DLD1 (cell line): Measurements from ENCODE around the gene RAG2.

Experiments
- in situ Hi-C: cut with HindIII; loops from 2 replicates; pipeline ENCODE4 v1.10.0; 2017; ENCODE audit warnings: low sequenced_read_pairs

The RAG2 gene

GRCh38 chr11:36601155-36601554 is 3.1 kb upstream of the RAG2 start:
- in situ Hi-C loops: no loop called here

- in situ Hi-C loops: no loop called here
Observed at GRCh38 chr11:36600180-36600579, 2.1 kb upstream of the RAG2 start.

- in situ Hi-C loops: no loop called here
Observed at GRCh38 chr11:36596880-36597279, 1.2 kb downstream of the RAG2 start.

GRCh38 chr11:36594316-36594989 is 3.6 kb downstream of the RAG2 start, which contains the start of gene IFTAP:
Gene IFTAP (plus strand): TSS chr11:36594502. CDS start chr11:36610104, 15,602 bp downstream.
- in situ Hi-C loops: no loop called here

GRCh38 chr11:36591433-36591832 is 6.6 kb downstream of the RAG2 start:
- in situ Hi-C loops: no loop called here

- in situ Hi-C loops: no loop called here
Observed at GRCh38 chr11:36590513-36590912, 7.5 kb downstream of the RAG2 start.

GRCh38 chr11:36588099-36588498 is 9.9 kb downstream of the RAG2 start:
- in situ Hi-C loops: no loop called here

GRCh38 chr11:36586543-36586942 is 11.5 kb downstream of the RAG2 start:
- in situ Hi-C loops: no loop called here

- in situ Hi-C loops: no loop called here
Observed at GRCh38 chr11:36583667-36584066, 14.4 kb downstream of the RAG2 start.

- in situ Hi-C loops: no loop called here
Observed at GRCh38 chr11:36581536-36581935, 16.5 kb downstream of the RAG2 start.

- in situ Hi-C loops: no loop called here
Observed at GRCh38 chr11:36578458-36578857, 19.6 kb downstream of the RAG2 start.

GRCh38 chr11:36577859-36578258 is 20.2 kb downstream of the RAG2 start:
- in situ Hi-C loops: no loop called here

GRCh38 chr11:36577373-36577772 is 20.7 kb downstream of the RAG2 start:
- in situ Hi-C loops: no loop called here

- in situ Hi-C loops: no loop called here
Observed at GRCh38 chr11:36574486-36574885, 23.6 kb downstream of the RAG2 start.

GRCh38 chr11:36569095-36569494 is 28.9 kb downstream of the RAG2 start:
- in situ Hi-C loops: no loop called here

GRCh38 chr11:36567694-36568093 is 30.3 kb downstream of the RAG2 start, which contains the start of gene RAG1:
Gene RAG1 (plus strand): TSS chr11:36568007. CDS start chr11:36573305, 5,298 bp downstream.
- in situ Hi-C loops: no loop called here

- in situ Hi-C loops: no loop called here
Observed at GRCh38 chr11:36566407-36567053, 31.5 kb downstream of the RAG2 start.

GRCh38 chr11:36565031-36565610 is 32.9 kb downstream of the RAG2 start:
- in situ Hi-C loops: no loop called here

- in situ Hi-C loops: no loop called here
Observed at GRCh38 chr11:36564376-36565030, 33.5 kb downstream of the RAG2 start.

GRCh38 chr11:36558571-36559413 is 39.2 kb downstream of the RAG2 start:
- in situ Hi-C loops: no loop called here

GRCh38 chr11:36557991-36558390 is 40.0 kb downstream of the RAG2 start:
- in situ Hi-C loops: no loop called here
